Hematopoietic multipotent progenitor cell (in vitro differentiated cells): ENCODE measurements around the gene FAM9C. TPM values are rescaled to one million over a fixed set of nuclear protein-coding genes. Genes with fewer than 3 reads are reported as not detected.
"Not testable (repeated sequence)": the region's sequence is repeated elsewhere in the genome, so short reads cannot be mapped to it uniquely, and the experiment has no call there.

ENCODE experiments used
- DNase-seq, 3 donors: peaks; one replicate each; pipeline ENCODE4 v3.0.0-alpha.2; 2011 to 2015; ENCODE audit warnings: low read depth in 2 of 3, low spot score in 2 of 3
- total RNA-seq: library from RNA; depleted of rRNA; stranded (reverse); fragments of >200 nt; gene quantifications from one replicate; pipeline ENCODE4 v1.2.3, GENCODE V29; 2012

The FAM9C gene
- total RNA-seq, 1 donor: not detected

DNA sequence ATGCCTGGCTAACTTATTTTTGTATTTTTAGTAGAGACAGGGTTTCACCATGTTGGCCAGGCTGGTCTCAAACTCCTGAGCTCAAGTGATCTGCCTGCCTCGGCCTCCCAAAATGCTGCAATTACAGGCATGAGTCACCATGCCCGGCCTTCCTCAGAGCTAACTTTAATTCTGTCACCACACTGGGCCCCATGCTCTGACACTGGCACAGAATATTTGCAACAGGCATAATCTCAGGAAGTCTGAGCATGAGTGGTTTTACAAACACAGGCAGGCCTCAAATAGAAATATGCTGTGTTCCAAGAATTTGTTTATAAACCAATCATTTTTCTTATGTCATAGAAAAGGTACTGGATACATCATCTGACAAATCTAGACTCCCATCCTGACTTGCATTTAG, 32.7 kb upstream of the FAM9C start:
- no peak for DNase-seq

DNA sequence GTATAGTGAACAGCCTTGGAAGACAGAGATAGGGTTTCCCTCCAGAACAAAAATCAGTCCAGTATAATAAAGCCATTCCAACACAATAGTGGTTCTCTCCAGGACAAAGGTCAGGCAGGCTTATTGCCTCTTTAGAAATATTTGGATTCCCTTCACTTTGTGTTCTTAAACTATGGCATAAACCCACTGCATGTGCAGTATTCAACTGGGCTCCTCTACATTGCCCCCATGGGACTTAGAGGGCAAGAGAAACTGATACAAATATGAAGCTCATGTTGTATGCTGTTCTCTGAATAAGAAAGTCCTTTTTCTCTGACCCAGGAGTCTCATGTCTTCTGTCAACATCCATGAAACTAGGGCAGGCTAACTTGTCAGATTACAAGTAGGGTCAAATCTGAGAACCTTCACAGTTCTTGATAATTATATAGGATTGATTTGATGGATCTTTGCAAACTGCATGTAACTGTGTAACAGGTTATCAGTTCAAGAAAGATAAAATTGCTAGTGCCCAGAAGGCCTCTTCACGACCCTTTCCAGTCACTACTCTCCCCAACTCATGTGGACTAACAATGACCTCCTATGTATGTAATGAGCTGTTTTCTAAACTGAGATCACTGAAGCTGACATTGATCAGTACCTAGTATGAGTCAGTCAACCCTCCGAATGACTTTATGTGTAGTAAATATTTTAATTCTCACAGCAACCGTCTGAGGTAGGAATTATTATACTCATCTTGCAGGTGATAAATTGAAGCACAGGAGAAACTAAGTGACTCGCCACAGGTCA, 31.9 kb upstream of the FAM9C start:
- DNase-seq: no peak

DNA sequence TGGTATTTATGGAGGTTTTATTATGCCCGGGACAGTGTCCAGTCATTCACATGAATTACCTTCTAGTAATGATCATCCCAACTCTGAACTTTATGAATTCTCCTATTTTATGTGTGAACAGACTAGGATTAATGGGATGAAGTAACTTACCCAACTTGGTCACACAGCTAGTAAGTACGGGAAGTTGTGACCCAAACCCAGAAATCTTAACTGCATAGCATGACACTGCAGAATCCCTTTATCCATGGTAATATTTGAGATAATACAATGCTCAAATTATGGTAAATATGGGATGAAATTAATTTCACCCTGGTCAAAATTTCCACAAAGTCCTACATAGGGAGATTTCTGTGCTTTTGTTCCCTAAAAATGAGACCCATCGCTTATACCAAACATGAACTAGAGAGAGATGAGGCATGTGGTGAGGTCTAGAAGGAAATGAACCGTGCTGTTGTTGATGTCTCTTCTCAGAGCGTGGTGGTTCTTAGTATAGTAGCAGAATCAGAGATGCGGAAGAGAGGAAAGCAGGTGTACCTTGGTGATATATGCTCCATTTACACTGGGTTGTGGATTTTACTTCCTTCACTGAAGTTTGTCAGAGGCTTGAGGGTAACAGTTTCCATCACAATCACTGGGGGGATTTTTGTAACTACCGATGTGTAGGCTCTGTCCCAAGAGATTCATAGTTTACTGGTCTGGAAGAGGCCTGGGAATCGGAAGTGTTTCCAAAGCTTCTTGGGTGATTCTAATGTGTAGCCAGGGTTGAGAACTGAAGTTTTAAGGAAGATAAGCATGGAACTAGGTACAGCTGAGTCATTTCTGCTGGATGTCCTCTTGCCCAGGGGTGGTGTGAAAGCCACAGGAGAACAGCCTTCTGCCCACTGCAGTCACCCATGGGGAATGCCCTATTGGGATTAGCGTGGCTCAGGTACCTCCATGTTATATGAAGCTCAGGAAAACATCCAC, 30.2 kb upstream of the FAM9C start:
- peak in 1 of 3 donors; percentile 41 for DNase-seq

DNA sequence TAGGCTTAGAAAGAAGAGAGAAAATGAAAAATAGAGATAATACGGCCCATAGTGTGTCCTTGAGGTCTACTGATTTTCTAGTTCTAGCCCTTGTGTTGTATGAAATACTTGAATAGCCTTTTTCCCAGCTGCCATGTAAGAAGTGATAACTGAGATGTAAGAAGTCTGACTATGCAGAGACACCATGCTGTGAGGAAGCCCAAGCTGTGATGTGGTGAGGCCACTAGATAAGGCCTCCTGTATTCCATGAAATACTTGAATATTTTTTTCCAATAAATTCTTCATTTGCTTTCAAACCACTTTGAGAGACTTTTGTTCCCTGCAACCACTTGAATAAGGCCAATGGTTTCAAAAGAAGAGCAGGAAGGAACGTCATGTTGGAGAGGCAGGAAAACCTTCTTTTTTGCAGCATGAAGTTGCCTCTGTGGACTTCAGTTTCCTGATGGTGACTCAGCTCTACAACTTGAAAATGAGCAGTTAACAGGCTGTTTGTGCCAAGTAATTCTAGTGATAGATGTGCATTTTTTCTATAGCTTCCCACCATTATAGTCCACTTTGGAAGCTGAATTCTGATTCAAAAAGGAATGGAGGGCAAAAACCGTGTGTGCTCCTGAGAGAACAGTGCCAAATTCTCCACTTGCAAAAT, 25.5 kb upstream of the FAM9C start:
- DNase-seq: no peak

DNA sequence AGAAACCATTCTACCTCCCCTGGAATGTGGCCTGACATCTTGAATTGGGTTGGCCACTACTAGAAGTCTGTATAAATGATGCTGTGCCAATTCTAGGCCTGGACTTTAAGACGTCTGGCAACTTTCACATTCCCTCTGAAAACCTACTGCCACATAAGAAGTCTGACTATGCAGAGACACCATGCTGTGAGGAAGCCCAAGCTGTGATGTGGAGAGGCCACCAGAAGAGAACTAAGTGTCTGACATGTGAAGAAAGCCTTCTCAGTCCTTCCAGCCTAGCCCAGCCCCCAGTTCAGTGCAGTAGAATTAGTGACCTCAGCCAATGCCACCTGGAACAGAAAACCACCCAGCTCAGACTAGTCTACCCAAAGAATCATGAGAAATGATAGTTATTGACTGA, 24.2 kb upstream of the FAM9C start:
- DNase-seq: no peak

DNA sequence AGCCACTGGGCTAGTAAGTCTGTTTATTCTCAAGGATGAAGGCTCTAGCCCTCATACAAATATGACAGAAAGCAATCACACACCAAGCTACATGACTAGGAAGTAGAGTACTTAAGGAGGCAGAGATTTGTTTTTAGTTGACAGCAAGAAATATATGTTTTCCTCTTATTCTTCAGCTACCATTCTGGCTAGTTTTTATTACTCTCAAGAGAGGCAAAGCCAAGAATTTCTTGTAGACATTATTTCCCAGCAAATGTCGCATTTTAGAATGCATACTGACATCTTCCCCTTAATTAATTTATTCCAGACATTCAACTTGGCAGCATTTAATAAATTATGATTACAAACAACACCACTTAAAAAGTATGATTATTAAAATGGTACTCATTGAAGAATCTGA, 23.4 kb upstream of the FAM9C start:
- no peak for DNase-seq

DNA sequence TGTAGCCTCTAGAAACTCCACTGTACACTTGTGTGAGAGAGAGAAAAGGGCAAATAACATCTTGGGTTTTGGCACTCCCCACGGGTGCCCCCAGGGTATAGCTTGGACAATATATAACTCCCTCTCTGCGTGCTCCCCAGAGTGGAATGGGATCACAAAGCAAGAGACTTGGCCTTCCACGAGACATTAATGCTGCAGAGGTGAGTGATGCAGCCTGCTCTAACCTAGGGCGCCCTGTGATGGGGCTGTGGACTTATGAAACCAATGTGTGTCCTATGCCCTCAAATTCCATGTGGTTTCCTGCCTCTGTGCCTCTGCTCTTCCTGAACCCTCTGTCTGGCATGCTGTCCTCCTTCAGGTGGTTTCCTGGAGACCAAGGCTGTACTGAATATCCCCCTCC, 22.0 kb upstream of the FAM9C start:
- no peak for DNase-seq

DNA sequence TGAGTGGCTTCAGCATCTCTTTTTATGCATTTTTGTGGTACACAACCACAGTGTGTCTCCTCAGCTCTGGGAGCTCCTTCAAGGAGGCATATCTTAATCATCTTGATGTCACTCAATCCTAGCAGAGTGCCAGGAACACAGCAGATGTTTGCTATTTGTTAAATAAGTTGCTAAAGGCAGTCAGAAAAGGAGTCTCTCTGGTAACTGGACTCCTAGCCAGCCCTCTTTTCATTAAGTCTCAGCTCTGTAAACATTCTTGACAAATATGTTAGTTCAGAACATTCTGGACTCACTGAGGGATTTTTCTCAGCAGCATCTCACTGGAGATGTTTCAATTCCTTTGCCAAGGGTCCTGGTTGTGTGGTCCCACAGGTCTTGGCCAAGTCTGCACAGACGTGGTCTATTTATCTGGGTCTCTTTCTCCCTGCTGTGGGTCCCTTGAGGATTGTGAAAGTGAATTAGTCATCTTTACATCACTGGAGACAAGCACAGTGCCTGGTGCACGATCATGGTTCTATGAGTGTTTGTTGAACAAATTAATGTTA, 20.3 kb upstream of the FAM9C start:
- no peak for DNase-seq

DNA sequence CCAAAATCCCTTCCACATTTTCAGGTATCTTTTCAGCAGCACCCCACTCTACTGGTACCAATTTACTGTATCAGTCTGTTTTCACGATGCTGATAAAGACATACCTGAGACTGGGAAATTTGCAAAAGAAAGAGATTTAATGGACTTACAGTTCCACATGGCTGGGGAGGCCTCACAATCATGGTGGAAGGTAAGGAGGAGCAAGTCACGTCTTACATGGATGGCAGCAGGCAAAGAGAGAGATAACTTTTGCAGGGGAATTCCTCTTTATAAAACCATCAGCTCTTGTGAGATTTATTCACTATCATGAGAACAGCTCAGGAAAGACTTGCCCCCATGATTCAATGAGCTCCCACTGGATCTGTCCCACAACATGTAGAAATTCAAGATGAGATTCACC, 18.7 kb upstream of the FAM9C start:
- DNase-seq: not testable (repeated sequence)

DNA sequence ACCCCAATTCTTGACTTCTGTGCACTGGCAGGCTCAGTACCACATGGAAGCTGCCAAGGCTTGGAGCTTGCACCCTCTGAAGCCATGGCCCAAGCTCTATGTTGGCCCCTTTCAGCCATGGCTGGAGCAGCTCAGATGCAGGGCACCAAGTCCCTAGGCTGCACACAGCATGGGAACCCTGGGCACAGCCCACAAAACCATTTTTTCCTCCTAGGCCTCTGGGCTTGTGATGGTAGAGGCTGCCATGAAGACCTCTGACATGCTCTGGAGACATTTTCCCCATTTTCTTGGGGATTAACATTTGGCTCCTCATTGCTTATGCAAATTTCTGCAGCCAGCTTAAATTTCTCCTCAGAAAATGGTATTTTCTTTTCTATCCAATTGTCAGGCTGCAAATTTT, 17.9 kb upstream of the FAM9C start:
- DNase-seq: not testable (repeated sequence)

DNA sequence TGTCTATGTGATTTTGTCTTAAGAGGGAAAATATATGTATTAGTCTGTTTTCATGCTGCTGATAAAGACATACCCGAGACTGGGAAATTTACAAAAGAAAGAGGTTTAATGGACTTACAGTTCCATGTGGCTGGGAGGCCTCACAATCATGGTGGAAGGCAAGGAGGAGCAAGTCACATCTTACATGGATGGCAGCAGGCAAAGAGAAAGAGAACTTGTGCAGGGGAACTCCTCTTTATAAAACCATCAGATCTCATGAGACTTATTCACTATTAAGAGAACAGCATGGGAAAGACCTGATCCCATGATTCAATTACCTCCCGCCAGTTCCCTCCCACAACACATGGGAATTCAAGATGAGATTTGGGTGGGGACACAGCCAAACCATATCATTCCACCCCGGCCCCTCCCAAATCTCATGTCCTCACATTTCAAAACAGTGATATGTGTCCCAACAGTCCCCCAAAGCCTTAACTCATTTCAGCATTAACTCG, 16.8 kb upstream of the FAM9C start:
- DNase-seq: not testable (repeated sequence)

DNA sequence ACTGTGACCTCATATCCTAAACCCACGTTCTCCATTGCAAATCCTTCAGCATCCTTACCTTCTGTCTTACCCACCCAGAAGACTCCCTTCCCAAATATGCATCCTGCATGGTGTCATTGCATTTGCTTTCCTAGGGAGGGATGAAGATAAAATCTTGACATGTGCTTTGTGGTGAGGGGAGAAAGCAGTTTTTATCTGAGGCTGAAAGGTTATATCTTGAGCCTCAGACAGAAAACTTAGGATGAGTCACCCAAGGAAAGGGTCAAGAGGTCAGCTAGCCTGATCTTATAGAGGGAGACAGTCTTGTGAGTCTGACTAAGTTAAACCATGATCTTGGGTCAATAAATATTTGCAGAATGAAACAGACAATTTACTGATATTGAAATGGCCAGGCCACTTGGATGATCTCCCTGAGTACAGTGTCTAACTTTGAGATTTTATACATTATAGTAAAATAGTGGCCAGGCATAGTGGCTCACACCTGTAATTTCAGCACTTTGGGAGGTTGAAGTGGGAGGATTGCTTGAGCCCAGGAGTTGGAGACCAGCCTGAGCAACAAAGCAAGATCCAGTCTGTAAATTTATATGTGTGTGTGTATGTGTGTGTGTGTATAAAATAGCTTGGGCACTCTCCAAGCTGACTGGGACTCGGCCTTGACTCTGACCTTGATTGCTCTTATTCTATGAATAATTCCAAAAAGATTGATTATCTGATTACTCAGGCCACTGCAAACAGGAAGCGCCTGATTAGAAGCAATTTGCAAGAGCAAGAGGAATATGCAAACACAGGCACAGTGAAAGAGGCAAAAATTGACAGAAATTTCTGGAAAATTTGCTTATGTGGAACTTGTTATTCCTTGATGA, 15.4 kb upstream of the FAM9C start:
- no peak for DNase-seq

DNA sequence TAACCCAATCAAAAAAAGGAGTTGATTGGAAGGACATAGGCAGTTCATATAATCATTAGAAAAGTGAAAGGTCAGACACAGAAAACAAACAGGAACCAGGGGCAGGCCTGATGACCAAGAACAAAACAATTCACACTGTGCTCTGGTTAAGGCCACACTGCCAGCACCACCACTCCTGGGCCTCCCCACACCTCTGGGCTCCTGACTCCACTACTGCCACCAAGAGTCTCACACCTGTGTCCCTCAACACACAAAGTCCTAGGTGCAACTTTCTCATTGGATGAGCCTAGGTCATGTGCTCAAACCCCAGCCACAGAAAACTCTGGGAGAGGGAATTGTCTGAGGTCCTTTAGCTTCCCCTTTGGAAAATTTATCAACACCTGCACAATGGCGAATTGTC, 11.1 kb upstream of the FAM9C start:
- DNase-seq: no peak

DNA sequence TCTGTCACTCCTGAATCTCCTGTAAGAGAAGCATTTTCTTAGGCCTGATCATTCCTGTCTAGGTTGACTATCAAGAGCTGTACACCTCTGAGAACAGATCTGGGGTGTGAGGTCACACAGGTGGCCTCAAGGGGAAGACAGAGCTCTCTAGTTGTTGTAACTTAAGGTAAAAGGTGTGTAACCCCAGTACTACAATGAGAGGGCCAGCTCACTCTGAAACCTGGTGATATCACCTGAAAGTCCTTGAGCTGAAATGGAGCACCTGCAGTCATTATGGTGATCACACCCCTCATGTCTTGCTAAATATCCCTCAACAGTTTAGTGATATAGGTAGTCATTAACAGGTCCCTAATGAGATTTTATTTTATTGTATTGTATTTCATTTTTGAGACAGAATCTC, 8.8 kb upstream of the FAM9C start:
- no peak for DNase-seq

DNA sequence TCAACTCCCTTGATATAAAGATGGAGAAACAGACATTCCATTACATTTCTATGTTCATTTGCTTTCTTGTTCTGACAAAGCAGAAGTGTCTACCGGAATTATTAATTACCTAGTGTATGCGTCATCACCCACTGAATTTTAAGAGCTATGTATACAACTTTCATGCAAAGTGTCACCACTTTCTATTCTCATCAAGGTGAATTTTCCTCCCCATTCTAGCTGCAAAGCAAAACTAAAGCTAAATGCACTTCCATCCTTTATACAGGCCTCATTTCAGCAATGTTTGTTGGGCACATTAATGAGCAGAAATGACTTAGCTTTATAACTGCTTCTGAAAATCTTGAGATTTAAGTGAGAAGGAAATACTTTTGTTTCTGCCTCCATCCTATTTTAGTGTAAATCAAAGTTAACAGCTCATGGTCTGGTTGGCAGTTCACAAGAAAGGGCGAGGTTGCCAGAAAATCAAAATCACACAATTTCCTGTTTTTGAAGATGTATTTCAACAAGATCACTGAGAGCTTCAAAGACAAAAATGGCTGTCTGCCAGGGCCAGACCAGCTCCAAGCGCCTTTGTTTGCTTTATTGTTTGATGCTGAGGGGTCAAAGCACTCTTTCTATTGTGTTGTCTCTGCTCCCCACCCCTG, 7.2 kb upstream of the FAM9C start:
- peak in 2 of 3 donors; percentile 19 to 31 for DNase-seq

DNA sequence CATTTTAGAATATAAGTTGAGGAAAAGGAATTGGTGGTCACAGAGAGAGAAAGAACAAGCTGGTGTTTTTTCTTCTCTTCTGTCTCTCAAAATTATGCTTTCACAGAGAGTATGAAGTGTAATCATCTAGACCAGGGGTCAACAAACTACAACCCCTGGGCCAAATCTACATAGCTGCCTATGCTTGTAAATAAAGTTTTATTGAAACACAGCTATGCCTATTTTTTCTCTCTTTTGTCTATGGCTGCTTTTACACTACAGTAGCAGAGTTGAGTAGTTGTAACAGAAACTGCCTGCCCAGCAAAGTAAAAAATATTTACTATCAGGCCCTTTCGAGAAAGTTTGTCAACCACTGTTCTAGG, 6.7 kb upstream of the FAM9C start:
- no peak for DNase-seq

DNA sequence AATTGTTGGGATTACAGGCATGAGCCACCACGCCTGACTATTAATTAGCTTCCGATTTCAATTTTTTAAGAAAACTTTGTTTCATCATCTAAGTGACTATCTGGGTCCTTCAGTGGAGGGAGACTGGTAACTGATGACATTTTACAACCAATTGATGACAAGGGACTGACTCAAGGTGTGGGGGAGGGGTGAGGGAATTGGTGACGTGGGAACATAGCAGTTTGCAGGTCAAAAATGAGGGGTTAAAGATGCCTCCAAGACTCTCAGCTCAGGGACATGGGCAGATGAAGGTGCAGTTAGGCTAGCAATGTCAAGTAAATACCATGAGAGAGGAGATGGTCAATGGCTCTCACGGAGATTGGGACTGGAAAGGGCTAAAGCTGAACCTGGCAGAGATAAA, 5.7 kb upstream of the FAM9C start:
- DNase-seq: no peak

DNA sequence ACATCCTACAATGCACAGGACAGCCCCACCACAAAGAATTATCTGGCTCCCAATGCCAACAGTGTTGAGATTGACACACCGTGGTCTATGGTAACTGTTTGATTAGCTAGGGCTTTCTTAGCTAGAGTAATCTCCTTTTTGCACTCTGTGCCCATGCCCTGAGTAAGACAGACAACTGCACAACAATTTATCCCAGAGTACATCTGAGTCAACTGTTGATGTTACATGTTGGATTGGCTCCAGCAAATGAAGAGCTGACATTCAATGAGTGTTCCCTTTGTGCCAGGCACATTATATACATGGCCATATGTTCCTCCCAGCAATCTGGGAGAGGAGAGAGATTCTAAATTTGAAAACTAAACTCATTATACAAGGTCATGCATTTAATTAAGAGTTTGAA, 3.9 kb upstream of the FAM9C start:
- DNase-seq: no peak

DNA sequence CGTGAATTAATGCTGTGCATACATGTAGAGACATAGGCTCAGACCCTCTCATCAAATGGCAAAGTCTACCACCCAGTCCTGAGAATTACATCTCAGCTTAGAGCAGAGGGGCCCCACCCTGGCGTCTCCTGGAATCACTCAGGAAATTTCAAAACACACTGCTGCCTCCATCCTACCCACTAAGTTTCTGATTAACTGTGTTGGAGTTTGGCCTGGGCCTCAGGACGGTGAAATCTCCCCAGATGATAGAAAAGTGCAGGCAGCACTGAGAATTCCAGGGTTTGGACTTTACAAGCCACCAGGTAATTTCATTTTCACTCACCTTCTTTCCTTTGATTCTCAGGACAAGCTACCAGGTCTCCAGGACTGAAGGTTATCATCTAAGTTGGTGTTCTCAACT, 3.3 kb upstream of the FAM9C start:
- no peak for DNase-seq
